Measurements from ENCODE around the gene C1RL. TPM values are rescaled to one million over a fixed set of nuclear protein-coding genes. Genes with fewer than 3 reads are reported as not detected.

C1RL gene
- total and polyA plus RNA-seq, 2 donors (not counting 1 experiment from before 2014, with no cell fraction given) = 13.5 to 24.9 TPM

- Mint-ChIP-seq H3K9me3 (ENCODE audit: insufficient read depth) (no peaks in the 10 kb centered on the region), H3K27ac (no peak overlapping the region), H3K4me1 (no peaks in the 10 kb centered on the region), H3K27me3 (peaks cover 9% of the 10 kb centered on the region), H3K4me3 (no peak overlapping the region)
- TF ChIP-seq CTCF (IDR thresholded peaks at IDR 0.05) (no peak), EZH2 (IDR thresholded peaks at IDR 0.05; ENCODE audit: borderline replicate concordance, insufficient read depth, low read depth, low read length, poor library complexity, severe bottlenecking) (no peak)
- ATAC-seq (ENCODE audit: low read depth) (no peak), DNase-seq (no peak)
- Histone ChIP-seq H3K9ac (ENCODE audit: low read length) (no peak overlapping the region), H3K4me3 (ENCODE audit: control extremely low read depth in 1 of 5, extremely low read depth in 1 of 5, insufficient read depth in 1 of 5, low read depth in 2 of 5, low read length in 4 of 5) (no peak overlapping the region), H3K36me3 (replicated peaks in 1 of 2; ENCODE audit: control extremely low read depth in 1 of 2, control insufficient read depth in 1 of 2, extremely low read depth in 1 of 2, insufficient read depth in 2 of 2, low read length in 1 of 2) (peaks cover 0 to 6% of the 10 kb centered on the region in 2 experiments), H3K4me2 (replicated peaks; ENCODE audit: low read depth, low read length, poor library complexity, severe bottlenecking) (no peak overlapping the region), H3K4me1 (ENCODE audit: control insufficient read depth in 2 of 2, insufficient read depth in 2 of 2, low read length in 2 of 2) (no peaks in the 10 kb centered on the region), H3K27ac (ENCODE audit: low read length in 2 of 2) (no peak overlapping the region), H3K9me3 (ENCODE audit: control extremely low read depth in 1 of 3, control insufficient read depth in 2 of 3, insufficient read depth in 1 of 3, low read length in 2 of 3) (no peaks in the 10 kb centered on the region), H3K79me2 (ENCODE audit: control insufficient read depth, insufficient read depth, low read length) (no peaks in the 10 kb centered on the region), H3K27me3 (replicated peaks in 1 of 4; ENCODE audit: control extremely low read depth in 1 of 4, control insufficient read depth in 3 of 4, insufficient read depth in 4 of 4, low read length in 3 of 4) (peaks cover 0 to 2% (median 0%) of the 10 kb centered on the region in 4 experiments), H4K20me1 (ENCODE audit: control insufficient read depth, insufficient read depth, low read length, poor library complexity, severe bottlenecking) (no peaks in the 10 kb centered on the region), H2AFZ (ENCODE audit: insufficient read depth, low read depth, low read length, poor library complexity, severe bottlenecking) (no peak overlapping the region)
- POLR2A ChIA-PET = no interaction called here
- intact Hi-C loops (cut with micrococcal nuclease) = no loop called here
- CTCF ChIA-PET = no interaction called here
- WGBS (ENCODE audit: insufficient coverage) = 86% methylated on average over 11 of the region's 17 CpGs
These were observed 48.4 kb upstream of the C1RL start for GRCh38 chr12:7157391-7157790.

- no peaks in the 10 kb centered on the region for H3K4me1 ChIP-seq (ENCODE audit: control insufficient read depth in 2 of 2, insufficient read depth in 2 of 2, low read length in 2 of 2)
- peaks cover 0 to 6% of the 10 kb centered on the region in 2 experiments for H3K36me3 ChIP-seq (replicated peaks in 1 of 2; ENCODE audit: control extremely low read depth in 1 of 2, control insufficient read depth in 1 of 2, extremely low read depth in 1 of 2, insufficient read depth in 2 of 2, low read length in 1 of 2)
- H2AFZ ChIP-seq (ENCODE audit: insufficient read depth, low read depth, low read length, poor library complexity, severe bottlenecking) = no peak overlapping the region
- H3K9ac ChIP-seq (ENCODE audit: low read length) = no peak overlapping the region
- H3K27me3 Mint-ChIP-seq = peaks cover 2% of the 10 kb centered on the region
- intact Hi-C loops (cut with micrococcal nuclease) = no loop called here
- no peaks in the 10 kb centered on the region for H3K9me3 Mint-ChIP-seq (ENCODE audit: insufficient read depth)
- no peaks in the 10 kb centered on the region for H3K4me1 Mint-ChIP-seq
- no peak for ATAC-seq (ENCODE audit: low read depth)
- H3K27ac Mint-ChIP-seq = no peak overlapping the region
- ChIA-PET POLR2A (no interaction called here), CTCF (no interaction called here)
- no peak overlapping the region for H3K4me3 ChIP-seq (ENCODE audit: control extremely low read depth in 1 of 5, extremely low read depth in 1 of 5, insufficient read depth in 1 of 5, low read depth in 2 of 5, low read length in 4 of 5)
- no peaks in the 10 kb centered on the region for H3K27me3 ChIP-seq (replicated peaks in 1 of 4; ENCODE audit: control extremely low read depth in 1 of 4, control insufficient read depth in 3 of 4, insufficient read depth in 4 of 4, low read length in 3 of 4)
- H3K9me3 ChIP-seq (ENCODE audit: control extremely low read depth in 1 of 3, control insufficient read depth in 2 of 3, insufficient read depth in 1 of 3, low read length in 2 of 3) = no peaks in the 10 kb centered on the region
- no peak overlapping the region for H3K4me3 Mint-ChIP-seq
- H3K27ac ChIP-seq (ENCODE audit: low read length in 2 of 2) = no peak overlapping the region
- TF ChIP-seq EZH2 (IDR thresholded peaks at IDR 0.05; ENCODE audit: borderline replicate concordance, insufficient read depth, low read depth, low read length, poor library complexity, severe bottlenecking) (no peak), CTCF (IDR thresholded peaks at IDR 0.05) (no peak)
- DNase-seq = no peak
- H3K4me2 ChIP-seq (replicated peaks; ENCODE audit: low read depth, low read length, poor library complexity, severe bottlenecking) = no peak overlapping the region
- WGBS (ENCODE audit: insufficient coverage) = 97% methylated on average over 21 of the region's 24 CpGs
- H4K20me1 ChIP-seq (ENCODE audit: control insufficient read depth, insufficient read depth, low read length, poor library complexity, severe bottlenecking) = no peaks in the 10 kb centered on the region
- no peaks in the 10 kb centered on the region for H3K79me2 ChIP-seq (ENCODE audit: control insufficient read depth, insufficient read depth, low read length)
These were observed 47.5 kb upstream of the C1RL start for GRCh38 chr12:7156259-7157197.

All from B cell (primary cell).